Skin of body (tissue), 2 donors: ENCODE results near the gene GRK5. TPM values are rescaled to one million over a fixed set of nuclear protein-coding genes. Genes with fewer than 3 reads are reported as not detected.

Experiments
- DNase-seq: peaks from one replicate; lab custom pipeline; 2025; lab: John Stamatoyannopoulos, UW
- total RNA-seq: library from RNA; depleted of rRNA; stranded (reverse); fragments of >200 nt; gene quantifications from one replicate; pipeline ENCODE4 v1.2.3, GENCODE V29; 2014

Gene GRK5
- total RNA-seq, 1 donor from 2014 or later: 10.7 TPM

DNA sequence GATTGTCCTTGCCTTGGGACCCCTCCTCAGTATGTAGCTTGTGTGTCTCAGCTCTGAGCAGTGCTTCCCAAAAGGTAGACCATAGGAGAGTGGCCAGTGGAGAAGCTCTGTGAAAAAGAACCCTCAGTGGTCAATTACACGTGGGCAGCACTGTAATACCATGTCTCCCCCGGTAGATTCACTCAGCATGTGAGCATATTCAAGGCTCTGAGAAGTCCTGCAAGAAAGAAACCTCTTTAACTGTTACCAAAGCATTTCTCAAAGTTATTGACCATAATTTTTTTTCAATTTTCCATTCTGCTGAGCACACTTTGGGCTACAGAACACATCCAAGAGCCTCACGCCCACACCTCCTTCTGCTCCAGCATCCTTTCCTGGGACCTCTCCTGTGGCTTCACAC is 192.1 kb downstream of the GRK5 start:
- no peak for DNase-seq

GRCh38 chr10:119401671-119402395 is 194.5 kb downstream of the GRK5 start:
- peak; percentile 59 for DNase-seq

DNA sequence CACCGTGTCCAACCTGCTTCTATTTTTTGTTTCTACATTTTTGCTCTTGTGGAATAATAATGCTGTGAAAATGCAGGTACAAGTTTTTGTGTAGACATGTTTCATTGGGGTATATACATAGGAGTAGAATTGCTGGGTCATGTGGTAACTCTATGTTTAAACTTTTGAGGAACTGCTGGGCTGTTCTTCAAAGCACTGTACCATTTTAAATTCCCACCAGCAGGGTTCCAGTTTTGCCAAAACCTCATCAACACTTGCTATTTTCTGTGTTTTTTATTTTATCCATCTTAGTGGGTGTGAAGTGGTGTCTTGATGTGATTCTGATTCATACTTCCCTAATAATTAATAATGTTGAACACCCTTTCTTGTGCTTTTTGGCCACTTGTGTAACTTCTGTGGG is 196.6 kb downstream of the GRK5 start:
- no peak for DNase-seq

GRCh38 chr10:119404719-119405519 is 197.5 kb downstream of the GRK5 start:
- DNase-seq: no peak

DNA sequence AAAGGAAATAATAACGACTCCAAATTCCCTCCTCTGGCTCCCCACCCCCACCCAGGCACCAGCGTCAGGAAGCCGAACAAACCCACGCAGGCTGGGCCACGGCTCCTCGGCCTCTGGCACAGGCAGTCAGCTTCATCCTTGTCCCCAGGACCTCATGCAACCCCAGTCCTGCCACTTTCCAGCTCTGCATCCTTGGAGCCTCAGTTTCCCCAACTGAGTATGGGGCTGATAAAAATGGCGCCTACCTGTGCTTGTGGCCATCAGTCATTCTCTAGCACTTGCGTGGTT is 198.1 kb downstream of the GRK5 start:
- DNase-seq: no peak

DNA sequence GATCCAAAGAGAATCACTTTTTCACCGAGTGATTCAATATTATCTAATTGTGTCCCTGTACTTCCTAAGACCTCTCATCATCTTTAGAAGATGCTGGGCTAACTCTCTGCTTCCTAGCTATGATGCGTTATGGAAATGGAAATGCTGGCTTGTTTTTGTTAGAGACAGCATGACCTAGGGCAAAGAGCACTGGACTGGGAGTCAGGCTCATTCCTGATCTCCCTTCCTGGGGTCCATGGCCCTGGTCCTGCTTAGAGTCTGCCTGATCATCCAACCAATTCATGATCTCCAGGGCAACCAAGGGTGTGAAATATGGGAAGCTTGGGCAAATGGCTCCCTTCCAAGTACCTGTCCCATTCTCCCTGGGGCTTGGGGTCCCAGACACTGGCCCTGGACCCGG is 198.8 kb downstream of the GRK5 start:
- no peak for DNase-seq

GRCh38 chr10:119406601-119407253 is 199.4 kb downstream of the GRK5 start:
- DNase-seq: no peak

DNA sequence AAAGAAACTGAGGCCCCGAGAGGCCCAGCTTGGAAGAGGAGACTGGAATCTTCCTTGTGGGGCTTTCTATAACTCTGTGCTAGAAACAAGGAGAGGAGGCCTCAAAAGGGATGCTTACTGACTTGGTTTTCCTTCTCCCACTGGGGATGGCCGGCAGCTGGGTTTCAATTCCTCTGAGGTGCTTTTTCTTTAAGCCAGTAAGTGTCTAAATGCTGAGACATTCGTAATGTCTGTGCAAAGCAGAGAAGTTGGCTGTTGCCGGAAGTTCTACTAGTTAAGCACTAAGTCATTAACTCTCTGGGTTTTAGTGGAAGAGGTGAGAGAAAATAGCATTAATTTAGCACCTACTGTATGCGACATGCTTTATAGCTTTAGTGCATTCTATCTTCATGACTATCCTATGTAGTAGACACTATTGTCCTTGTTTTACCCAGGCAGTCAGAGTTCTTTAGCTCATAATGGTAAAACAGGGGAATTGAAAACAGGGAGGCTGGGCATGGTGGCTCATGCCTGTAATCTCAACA is 199.9 kb downstream of the GRK5 start:
- no peak for DNase-seq

DNA sequence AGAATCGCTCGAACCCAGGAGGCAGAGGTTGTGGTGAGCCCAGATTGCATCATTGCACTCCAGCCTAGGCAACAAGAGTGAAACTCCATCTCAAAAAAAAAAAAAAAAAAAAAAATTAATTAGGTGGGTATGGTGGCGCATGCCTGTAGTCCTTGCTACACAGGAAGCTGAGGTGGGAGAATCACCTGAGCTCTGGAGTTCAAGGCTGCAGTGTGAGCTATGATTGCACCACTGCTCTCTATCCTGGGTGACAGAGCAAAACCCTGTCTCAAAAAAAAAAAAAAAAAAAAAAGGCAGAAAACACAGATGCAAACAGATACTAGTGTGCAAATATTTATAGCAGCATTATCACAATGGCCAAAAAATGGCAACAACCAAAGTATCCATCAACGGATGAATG is 200.7 kb downstream of the GRK5 start:
- no peak for DNase-seq

- DNase-seq: no peak
These were observed 201.6 kb downstream of the GRK5 start for GRCh38 chr10:119408969-119409371.

GRCh38 chr10:119409385-119409784 is 202.0 kb downstream of the GRK5 start:
- DNase-seq: no peak

- peak; percentile 37 for DNase-seq
These were observed 202.5 kb downstream of the GRK5 start for GRCh38 chr10:119409906-119410305.

DNA sequence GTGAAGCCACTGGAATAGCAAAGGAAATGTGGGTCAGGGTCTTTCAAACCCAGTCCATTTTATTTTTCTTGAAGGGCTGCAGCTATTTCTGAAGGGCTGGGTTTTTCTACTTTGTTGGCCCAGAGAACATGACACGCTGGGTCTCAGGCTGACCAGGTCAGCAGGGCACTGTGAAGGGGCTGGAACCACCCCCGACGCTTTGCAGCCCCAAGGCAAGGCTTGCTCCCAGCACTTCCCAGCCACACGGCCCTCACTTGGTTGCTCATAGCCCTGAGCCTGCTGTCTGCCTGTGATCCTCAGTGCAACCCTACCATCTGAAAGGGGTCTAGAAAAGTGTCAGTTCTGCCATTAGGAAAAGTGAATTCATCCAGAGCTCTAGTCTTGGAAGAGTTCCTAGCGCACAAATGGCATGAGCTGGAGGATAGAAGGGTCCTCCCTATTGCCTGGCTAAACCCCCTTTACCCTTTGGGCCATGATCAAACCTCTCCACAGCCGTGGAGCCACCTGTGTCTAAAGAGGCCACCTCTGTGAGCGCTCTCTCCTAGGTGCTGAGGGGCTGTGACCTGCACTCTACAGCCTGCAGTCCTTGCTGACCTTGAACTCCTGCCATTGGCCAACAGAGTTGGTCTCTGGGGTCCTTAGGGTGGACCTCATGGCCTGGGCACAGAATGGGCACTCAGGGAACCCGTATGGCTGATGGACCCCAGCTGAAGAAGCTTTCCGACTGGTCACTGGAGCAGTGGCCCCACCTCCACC is 203.2 kb downstream of the GRK5 start:
- no peak for DNase-seq

DNA sequence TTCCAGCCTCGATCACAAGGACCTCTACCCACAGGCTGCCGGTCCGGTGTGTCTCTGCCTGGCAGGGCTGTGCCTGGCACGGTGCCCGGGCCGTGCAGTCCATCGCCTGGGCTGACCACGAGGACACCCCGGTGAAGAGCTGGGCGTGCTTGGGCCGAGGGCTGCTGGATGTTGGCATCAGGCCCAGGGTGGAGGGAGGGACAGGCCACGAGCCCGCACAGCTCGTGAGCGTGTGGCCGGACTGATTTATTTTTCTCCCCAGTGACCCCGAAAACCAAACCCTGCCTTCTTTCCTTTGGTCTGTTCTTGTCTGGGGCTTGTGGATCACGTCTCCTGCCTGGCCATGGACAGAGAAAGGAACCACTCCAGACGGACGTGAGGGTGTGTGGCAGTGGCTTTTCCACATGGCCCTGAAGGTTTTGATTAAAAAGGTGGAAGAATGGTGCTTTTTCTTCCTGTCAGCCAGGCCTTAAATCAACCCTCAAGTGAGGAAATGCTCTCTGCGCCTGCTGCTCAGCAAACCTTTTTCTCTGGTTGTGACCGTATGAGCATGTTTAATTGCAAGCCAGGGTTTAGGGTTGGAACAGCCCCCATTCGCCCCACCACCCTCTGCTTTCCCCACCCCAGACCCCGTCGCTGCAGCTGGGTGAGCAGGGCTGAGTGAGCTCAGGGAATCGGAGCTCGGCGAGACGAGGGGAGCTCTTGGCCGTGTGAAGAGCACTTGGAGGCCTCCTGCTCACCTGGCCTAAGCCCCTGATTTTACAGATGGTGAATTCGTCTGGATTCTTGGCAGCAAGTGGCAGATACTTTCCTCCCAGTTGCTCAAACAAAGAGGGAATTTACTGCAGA is 205.1 kb downstream of the GRK5 start:
- peak; percentile 80 for DNase-seq

- no peak for DNase-seq
These were observed 205.7 kb downstream of the GRK5 start for GRCh38 chr10:119413093-119413453.

GRCh38 chr10:119413471-119414080 is 206.2 kb downstream of the GRK5 start:
- DNase-seq: no peak

- peak; percentile 64 for DNase-seq
These were observed 206.8 kb downstream of the GRK5 start for GRCh38 chr10:119414081-119414611.

DNA sequence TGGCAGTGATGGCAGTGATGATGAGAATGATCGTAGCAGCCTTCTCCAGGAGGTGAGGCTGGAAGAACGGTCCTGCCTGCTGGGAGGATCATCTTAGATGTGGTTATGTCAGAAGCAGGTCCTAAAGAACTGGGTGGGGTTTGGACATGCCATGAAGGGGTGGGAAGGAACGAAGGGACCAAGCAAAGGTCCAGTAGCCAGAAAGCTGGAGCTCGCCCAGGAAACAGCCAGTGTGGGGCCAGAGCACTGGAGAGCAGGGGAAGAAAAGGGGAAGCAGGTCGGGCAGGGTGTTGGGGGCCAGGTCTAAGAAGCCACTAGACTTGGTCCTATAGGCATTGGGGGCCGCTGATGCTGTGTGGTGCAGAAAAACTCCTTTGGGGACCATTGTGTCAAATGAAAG is 207.8 kb downstream of the GRK5 start:
- DNase-seq: no peak

DNA sequence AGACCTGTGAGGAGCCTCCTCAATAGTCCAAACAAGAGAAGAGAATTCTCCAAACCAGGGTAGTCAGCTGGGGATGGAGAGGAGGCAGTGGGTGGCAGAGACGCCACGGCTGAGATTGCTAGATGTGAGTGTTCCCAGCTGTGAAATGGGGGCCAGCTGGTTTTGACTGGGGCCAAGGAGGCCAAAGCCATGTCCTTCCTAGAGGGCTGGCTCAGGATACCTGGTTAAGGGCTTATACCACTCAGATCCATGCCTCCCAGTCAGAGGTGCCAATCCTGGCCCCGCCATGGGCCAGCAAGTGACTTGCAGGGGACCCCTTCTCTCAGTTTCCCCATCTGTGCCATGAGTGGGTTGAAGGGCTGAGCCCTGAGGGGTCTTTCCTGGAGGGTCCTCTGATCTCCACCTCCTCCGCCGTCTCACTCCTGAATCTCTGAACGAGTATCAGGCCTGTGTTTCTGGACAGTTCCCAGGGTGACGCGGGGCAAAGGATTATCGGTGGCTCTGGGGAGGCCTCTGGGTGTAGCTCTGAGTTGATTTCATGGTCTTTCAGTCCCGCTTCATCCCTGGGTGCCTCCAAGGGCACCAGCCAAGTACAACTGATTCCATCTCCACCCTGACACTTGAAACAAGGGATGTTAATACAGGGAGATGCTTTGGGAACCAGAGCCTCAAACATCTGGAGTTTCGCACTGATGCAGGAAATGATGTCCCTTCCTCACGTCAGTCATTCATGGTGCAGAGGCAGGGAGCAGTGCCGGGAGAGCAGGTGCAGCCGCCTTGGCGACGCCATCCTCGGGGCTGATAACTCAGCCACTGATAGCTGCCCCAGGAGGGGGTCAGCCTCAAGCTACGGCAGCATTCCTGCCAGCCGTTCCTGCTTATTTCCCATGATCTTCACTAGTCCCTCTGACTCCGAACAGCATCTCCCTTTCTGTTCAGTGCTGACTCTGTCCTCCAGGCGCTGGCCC is 208.4 kb downstream of the GRK5 start:
- DNase-seq: no peak
